ENCODE measurements around the gene PKIG. TPM values are rescaled to one million over a fixed set of nuclear protein-coding genes. Genes with fewer than 3 reads are reported as not detected.

Gene PKIG
- total RNA-seq, 1 experiment from 2014 or later: 20.1 TPM

DNA sequence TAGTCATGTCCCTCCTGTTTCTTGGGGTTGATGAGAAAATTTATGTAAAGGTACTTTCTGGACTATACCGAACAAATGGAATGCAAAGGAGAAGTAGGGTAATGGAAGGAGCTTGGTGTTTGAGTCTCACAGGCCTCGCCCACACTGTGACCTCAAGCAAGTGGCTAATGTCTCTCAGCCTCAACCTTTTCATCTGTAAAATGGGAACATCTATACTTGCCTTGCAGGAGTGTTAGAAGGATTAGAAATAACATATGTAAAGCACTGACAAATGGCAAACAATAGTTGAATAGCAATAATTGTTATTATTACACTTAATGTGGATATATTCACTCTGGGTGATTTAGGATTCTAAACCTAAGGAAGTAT lies 8.9 kb upstream of the PKIG start (continued):
- TF ChIP-seq, protein P1, sequence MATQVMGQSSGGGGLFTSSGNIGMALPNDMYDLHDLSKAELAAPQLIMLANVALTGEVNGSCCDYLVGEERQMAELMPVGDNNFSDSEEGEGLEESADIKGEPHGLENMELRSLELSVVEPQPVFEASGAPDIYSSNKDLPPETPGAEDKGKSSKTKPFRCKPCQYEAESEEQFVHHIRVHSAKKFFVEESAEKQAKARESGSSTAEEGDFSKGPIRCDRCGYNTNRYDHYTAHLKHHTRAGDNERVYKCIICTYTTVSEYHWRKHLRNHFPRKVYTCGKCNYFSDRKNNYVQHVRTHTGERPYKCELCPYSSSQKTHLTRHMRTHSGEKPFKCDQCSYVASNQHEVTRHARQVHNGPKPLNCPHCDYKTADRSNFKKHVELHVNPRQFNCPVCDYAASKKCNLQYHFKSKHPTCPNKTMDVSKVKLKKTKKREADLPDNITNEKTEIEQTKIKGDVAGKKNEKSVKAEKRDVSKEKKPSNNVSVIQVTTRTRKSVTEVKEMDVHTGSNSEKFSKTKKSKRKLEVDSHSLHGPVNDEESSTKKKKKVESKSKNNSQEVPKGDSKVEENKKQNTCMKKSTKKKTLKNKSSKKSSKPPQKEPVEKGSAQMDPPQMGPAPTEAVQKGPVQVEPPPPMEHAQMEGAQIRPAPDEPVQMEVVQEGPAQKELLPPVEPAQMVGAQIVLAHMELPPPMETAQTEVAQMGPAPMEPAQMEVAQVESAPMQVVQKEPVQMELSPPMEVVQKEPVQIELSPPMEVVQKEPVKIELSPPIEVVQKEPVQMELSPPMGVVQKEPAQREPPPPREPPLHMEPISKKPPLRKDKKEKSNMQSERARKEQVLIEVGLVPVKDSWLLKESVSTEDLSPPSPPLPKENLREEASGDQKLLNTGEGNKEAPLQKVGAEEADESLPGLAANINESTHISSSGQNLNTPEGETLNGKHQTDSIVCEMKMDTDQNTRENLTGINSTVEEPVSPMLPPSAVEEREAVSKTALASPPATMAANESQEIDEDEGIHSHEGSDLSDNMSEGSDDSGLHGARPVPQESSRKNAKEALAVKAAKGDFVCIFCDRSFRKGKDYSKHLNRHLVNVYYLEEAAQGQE (IDR thresholded peaks at IDR 0.05; ENCODE audit: low read depth): no peak
- no peak for TF ChIP-seq ELF1 (IDR thresholded peaks at IDR 0.05; ENCODE audit: borderline replicate concordance, low read depth)

DNA sequence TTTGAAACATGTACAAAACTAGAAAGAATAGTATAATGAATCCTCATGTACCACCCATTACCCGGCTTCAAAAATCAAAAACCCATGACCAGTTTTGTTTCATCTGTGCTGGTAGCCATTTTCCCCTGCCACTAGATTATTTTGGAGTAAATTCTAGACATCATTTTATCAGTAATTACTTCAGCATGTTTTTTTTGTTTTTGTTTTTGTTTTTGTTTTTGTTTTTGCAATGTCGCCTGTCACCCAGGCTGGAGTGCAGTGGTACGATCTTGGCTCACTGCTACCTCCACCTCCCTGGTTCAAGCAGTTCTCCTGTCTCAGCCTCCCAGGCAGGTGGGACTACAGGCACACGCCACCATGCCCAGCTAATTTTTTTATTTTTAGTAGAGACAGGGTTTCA lies 8.0 kb upstream of the PKIG start:
- ChIA-PET POLR2A (no interaction called here), RAD21 (ENCODE audit: low non-redundant PET in 1 of 2, low total read pairs in 2 of 2, uncharacterized antibody in 2 of 2, unreplicated experiment in 2 of 2) (no interaction called here), CTCF (no interaction called here)
- Histone ChIP-seq H3K4me1 (ENCODE audit: control insufficient read depth in 1 of 2, insufficient read depth in 2 of 2, low read length in 2 of 2) (peaks cover 16 to 30% of the 10 kb centered on the region in 2 experiments), H3K27ac (ENCODE audit: low read depth, low read length) (no peak overlapping the region), H3K36me3 (ENCODE audit: control insufficient read depth in 1 of 2, insufficient read depth in 2 of 2, low read length in 2 of 2) (no peaks in the 10 kb centered on the region), H3K4me2 (ENCODE audit: low read length) (no peak overlapping the region), H3K27me3 (ENCODE audit: insufficient read depth, low read length) (no peaks in the 10 kb centered on the region), H3K9me2 (ENCODE audit: insufficient read depth) (no peaks in the 10 kb centered on the region), H2AFZ (ENCODE audit: low read depth, low read length, poor library complexity, severe bottlenecking) (no peak overlapping the region), H3K79me2 (ENCODE audit: insufficient read depth, low read length) (no peaks in the 10 kb centered on the region), H3K9me3 (ENCODE audit: control insufficient read depth in 1 of 2, insufficient read depth in 1 of 2, low read depth in 1 of 2, low read length in 2 of 2) (no peaks in the 10 kb centered on the region), H4K20me1 (ENCODE audit: insufficient read depth) (no peaks in the 10 kb centered on the region), H3K4me3 (replicated peaks in 1 of 2; ENCODE audit: low read depth in 1 of 2, low read length in 2 of 2) (no peak overlapping the region), H3K9ac (ENCODE audit: low read length) (no peak overlapping the region)
- no peak for ATAC-seq
- DNase-seq (ENCODE audit: low read depth, low spot score): no peak
- no TSS peak for BruUV-seq (replicated peaks)
- TF ChIP-seq FOSL1 (IDR thresholded peaks at IDR 0.05; ENCODE audit: low read depth) (no peak), POLR2A (IDR thresholded peaks at IDR 0.05; ENCODE audit: borderline replicate concordance, extremely low read depth, insufficient read depth, insufficient read length) (no peak)
- TF ChIP-seq, protein P2, sequence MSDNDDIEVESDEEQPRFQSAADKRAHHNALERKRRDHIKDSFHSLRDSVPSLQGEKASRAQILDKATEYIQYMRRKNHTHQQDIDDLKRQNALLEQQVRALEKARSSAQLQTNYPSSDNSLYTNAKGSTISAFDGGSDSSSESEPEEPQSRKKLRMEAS (IDR thresholded peaks at IDR 0.05): no peak
- TF ChIP-seq, protein P3, sequence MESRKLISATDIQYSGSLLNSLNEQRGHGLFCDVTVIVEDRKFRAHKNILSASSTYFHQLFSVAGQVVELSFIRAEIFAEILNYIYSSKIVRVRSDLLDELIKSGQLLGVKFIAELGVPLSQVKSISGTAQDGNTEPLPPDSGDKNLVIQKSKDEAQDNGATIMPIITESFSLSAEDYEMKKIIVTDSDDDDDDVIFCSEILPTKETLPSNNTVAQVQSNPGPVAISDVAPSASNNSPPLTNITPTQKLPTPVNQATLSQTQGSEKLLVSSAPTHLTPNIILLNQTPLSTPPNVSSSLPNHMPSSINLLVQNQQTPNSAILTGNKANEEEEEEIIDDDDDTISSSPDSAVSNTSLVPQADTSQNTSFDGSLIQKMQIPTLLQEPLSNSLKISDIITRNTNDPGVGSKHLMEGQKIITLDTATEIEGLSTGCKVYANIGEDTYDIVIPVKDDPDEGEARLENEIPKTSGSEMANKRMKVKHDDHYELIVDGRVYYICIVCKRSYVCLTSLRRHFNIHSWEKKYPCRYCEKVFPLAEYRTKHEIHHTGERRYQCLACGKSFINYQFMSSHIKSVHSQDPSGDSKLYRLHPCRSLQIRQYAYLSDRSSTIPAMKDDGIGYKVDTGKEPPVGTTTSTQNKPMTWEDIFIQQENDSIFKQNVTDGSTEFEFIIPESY (IDR thresholded peaks at IDR 0.05; ENCODE audit: extremely low read depth, insufficient replicate concordance, low read length): no peak
- TF ChIP-seq, protein P4, sequence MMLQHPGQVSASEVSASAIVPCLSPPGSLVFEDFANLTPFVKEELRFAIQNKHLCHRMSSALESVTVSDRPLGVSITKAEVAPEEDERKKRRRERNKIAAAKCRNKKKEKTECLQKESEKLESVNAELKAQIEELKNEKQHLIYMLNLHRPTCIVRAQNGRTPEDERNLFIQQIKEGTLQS (IDR thresholded peaks at IDR 0.05): no peak
- intact Hi-C loops (cut with micrococcal nuclease): no loop called here
